ENCODE measurements around the gene RGS14. TPM values are rescaled to one million over a fixed set of nuclear protein-coding genes. Genes with fewer than 3 reads are reported as not detected.
"Not testable (repeated sequence)": the region's sequence is repeated elsewhere in the genome, so short reads cannot be mapped to it uniquely, and the experiment has no call there.

The RGS14 gene
- total RNA-seq, 2 experiments from 2014 or later, result 33.0 to 46.3 TPM

DNA sequence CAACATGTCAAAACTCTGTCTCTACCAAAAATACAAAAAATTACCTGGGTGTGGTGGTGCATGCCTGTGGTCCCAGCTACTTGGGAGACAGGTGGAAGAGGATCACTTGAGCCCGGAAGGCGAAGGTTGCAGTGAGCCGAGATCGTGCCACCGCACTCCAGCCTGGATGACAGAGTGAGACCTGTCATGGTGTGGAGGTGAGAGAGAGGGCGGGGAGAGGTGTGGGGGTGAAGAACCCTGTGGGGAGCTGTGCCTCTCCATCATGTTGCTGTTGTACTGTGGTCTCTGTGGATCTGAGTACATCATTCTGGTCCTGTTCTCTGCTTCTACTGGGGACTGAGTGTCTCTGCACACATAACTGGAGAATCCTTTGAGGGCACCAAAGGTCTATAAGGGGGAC is 15.2 kb downstream of the RGS14 start:
- BruUV-seq (replicated peaks), result no TSS peak
- Histone ChIP-seq H3K4me2 (ENCODE audit: low read length) (peak overlapping the region; percentile 59; the same call in 1 of the 2 replicates), H2AFZ (ENCODE audit: low read length) (no peak overlapping the region), H3K4me3 (ENCODE audit: low read depth, low read length, poor library complexity, severe bottlenecking) (no peak overlapping the region), H4K20me1 (ENCODE audit: insufficient read depth, low read length) (no peaks in the 10 kb centered on the region), H3K27ac (ENCODE audit: low read depth, low read length, poor library complexity, severe bottlenecking) (peak overlapping the region; percentile 32), H3K4me1 (ENCODE audit: insufficient read depth, low read length, poor library complexity, severe bottlenecking) (peaks cover 42% of the 10 kb centered on the region), H3K9me2 (ENCODE audit: insufficient read depth, low read length) (no peaks in the 10 kb centered on the region), H3K9me3 (ENCODE audit: low read length) (no peaks in the 10 kb centered on the region), H3K79me2 (ENCODE audit: insufficient read depth, low read depth, low read length) (no peaks in the 10 kb centered on the region), H3K36me3 (ENCODE audit: insufficient read depth, low read length) (peaks cover 27% of the 10 kb centered on the region)
- no peak for DNase-seq (ENCODE audit: low spot score)
- no peak for TF ChIP-seq EZH2phosphoT487 (IDR thresholded peaks at IDR 0.05; ENCODE audit: borderline replicate concordance, low read depth, low read length)
- TF ChIP-seq, protein P1, sequence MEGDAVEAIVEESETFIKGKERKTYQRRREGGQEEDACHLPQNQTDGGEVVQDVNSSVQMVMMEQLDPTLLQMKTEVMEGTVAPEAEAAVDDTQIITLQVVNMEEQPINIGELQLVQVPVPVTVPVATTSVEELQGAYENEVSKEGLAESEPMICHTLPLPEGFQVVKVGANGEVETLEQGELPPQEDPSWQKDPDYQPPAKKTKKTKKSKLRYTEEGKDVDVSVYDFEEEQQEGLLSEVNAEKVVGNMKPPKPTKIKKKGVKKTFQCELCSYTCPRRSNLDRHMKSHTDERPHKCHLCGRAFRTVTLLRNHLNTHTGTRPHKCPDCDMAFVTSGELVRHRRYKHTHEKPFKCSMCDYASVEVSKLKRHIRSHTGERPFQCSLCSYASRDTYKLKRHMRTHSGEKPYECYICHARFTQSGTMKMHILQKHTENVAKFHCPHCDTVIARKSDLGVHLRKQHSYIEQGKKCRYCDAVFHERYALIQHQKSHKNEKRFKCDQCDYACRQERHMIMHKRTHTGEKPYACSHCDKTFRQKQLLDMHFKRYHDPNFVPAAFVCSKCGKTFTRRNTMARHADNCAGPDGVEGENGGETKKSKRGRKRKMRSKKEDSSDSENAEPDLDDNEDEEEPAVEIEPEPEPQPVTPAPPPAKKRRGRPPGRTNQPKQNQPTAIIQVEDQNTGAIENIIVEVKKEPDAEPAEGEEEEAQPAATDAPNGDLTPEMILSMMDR (conservative IDR thresholded peaks at IDR 0.05; ENCODE audit: low read length), result no peak
- intact Hi-C loops (cut with micrococcal nuclease; ENCODE audit: unreplicated experiment), result no loop called here
- ChIA-PET POLR2A (interaction anchor here (0.5 to 2.3 kb wide), 4 partner anchors 17 to 570 kb away, joined by 3 to 7 read pairs (median 3); no protein-coding TSS in a partner anchor), CTCF (ENCODE audit: unreplicated experiment) (interaction anchor here (0.6 kb wide), 1 partner anchor 169 kb away, joined by 3 read pairs; no protein-coding TSS in a partner anchor)

- no peaks in the 10 kb centered on the region for H3K9me3 ChIP-seq (ENCODE audit: low read length)
- no peak overlapping the region for H3K4me2 ChIP-seq (ENCODE audit: low read length)
- H3K4me1 ChIP-seq (ENCODE audit: insufficient read depth, low read length, poor library complexity, severe bottlenecking), result peaks cover 38% of the 10 kb centered on the region
- ChIA-PET CTCF (ENCODE audit: unreplicated experiment) (no interaction called here), POLR2A (interaction anchor here (0.6 to 2.3 kb wide), 2 partner anchors 16 to 1740 kb away, joined by 3 to 7 read pairs; no protein-coding TSS in a partner anchor)
- peaks cover 18% of the 10 kb centered on the region; the same call in 1 of the 2 replicates for H3K36me3 ChIP-seq (ENCODE audit: insufficient read depth, low read length)
- no peak overlapping the region for H3K27ac ChIP-seq (ENCODE audit: low read depth, low read length, poor library complexity, severe bottlenecking)
- no peak overlapping the region for H3K4me3 ChIP-seq (ENCODE audit: low read depth, low read length, poor library complexity, severe bottlenecking)
- no peak for TF ChIP-seq EZH2phosphoT487 (IDR thresholded peaks at IDR 0.05; ENCODE audit: borderline replicate concordance, low read depth, low read length)
- TF ChIP-seq, protein P1 (conservative IDR thresholded peaks at IDR 0.05; ENCODE audit: low read length), result no peak
- no peaks in the 10 kb centered on the region for H3K9me2 ChIP-seq (ENCODE audit: insufficient read depth, low read length)
- no peaks in the 10 kb centered on the region for H4K20me1 ChIP-seq (ENCODE audit: insufficient read depth, low read length)
- DNase-seq (ENCODE audit: low spot score), result no peak
- BruUV-seq (replicated peaks), result no TSS peak
- intact Hi-C loops (cut with micrococcal nuclease; ENCODE audit: unreplicated experiment), result no loop called here
- no peaks in the 10 kb centered on the region for H3K79me2 ChIP-seq (ENCODE audit: insufficient read depth, low read depth, low read length)
- H2AFZ ChIP-seq (ENCODE audit: low read length), result no peak overlapping the region
Observed at GRCh38 chr5:177373806-177374205, 16.1 kb downstream of the RGS14 start.

DNA sequence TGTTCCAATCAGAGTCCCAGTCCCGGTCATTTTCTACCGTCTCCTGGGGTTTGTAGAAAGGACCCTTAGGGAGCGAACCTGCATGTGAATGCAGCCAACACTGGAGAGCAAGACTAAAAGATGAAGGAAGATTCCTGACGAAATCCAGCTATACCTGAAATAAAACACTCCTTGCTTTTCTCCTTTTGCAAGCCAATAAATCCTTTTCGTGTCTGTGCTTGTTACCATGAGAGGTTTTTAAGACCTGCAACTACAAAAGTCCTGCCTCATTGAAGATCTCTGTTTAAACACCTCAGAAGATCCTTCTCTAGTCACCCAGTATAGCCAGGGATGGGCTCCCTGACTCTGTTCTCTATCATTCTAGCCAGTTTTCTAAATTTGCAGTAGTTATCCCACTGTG is 16.5 kb downstream of the RGS14 start:
- no TSS peak for BruUV-seq (replicated peaks)
- CTCF ChIA-PET (ENCODE audit: unreplicated experiment), result no interaction called here

DNA sequence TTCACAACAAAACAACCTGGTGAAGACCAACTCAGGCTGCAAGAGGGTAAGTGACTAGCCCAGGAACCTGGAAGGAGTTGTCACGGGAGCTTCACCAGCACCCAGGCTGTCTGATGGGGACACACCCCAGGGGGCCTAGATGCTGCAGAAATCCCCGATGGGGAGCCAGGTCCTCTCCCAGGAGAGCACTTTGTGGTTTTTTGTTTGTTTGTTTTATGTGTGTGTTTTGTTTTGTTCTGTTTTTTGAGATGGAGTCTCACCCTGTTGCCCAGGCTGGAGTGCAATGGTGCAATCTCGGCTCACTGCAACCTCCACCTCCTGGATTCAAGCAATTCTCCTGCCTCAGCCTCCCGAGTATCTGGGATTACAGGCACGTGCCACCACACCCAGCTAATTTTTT is 17.8 kb downstream of the RGS14 start:
- peaks cover 21% of the 10 kb centered on the region for H3K4me1 ChIP-seq (ENCODE audit: insufficient read depth, low read length, poor library complexity, severe bottlenecking)
- BruUV-seq (replicated peaks); H3K4me2 ChIP-seq (ENCODE audit: low read length); intact Hi-C loops (cut with micrococcal nuclease; ENCODE audit: unreplicated experiment); DNase-seq (ENCODE audit: low spot score); H4K20me1 ChIP-seq (ENCODE audit: insufficient read depth, low read length); H3K9me3 ChIP-seq (ENCODE audit: low read length); H3K27ac ChIP-seq (ENCODE audit: low read depth, low read length, poor library complexity, severe bottlenecking); H3K36me3 ChIP-seq (ENCODE audit: insufficient read depth, low read length); H2AFZ ChIP-seq (ENCODE audit: low read length); H3K9me2 ChIP-seq (ENCODE audit: insufficient read depth, low read length); CTCF ChIA-PET (ENCODE audit: unreplicated experiment); H3K4me3 ChIP-seq (ENCODE audit: low read depth, low read length, poor library complexity, severe bottlenecking); H3K79me2 ChIP-seq (ENCODE audit: insufficient read depth, low read depth, low read length): not testable (repeated sequence)
- POLR2A ChIA-PET, result interaction anchor here (0.6 to 0.8 kb wide), 3 partner anchors 14 to 41 kb away, joined by 3 to 5 read pairs (median 4); no protein-coding TSS in a partner anchor

More for the DNA sequence above, 16.5 kb downstream of the RGS14 start:
- Histone ChIP-seq H3K36me3 (ENCODE audit: insufficient read depth, low read length) (peaks cover 14% of the 10 kb centered on the region; the same call in 1 of the 2 replicates), H3K9me3 (ENCODE audit: low read length) (no peaks in the 10 kb centered on the region), H3K4me2 (ENCODE audit: low read length) (no peak overlapping the region), H3K79me2 (ENCODE audit: insufficient read depth, low read depth, low read length) (no peaks in the 10 kb centered on the region), H3K4me3 (ENCODE audit: low read depth, low read length, poor library complexity, severe bottlenecking) (no peak overlapping the region), H3K9me2 (ENCODE audit: insufficient read depth, low read length) (no peaks in the 10 kb centered on the region), H4K20me1 (ENCODE audit: insufficient read depth, low read length) (no peaks in the 10 kb centered on the region), H2AFZ (ENCODE audit: low read length) (no peak overlapping the region), H3K4me1 (ENCODE audit: insufficient read depth, low read length, poor library complexity, severe bottlenecking) (peaks cover 34% of the 10 kb centered on the region), H3K27ac (ENCODE audit: low read depth, low read length, poor library complexity, severe bottlenecking) (no peak overlapping the region)
- intact Hi-C loops (cut with micrococcal nuclease; ENCODE audit: unreplicated experiment), result no loop called here
- POLR2A ChIA-PET, result interaction anchor here (0.6 kb wide), 1 partner anchor 1741 kb away, joined by 3 read pairs; no protein-coding TSS in a partner anchor
- no peak for TF ChIP-seq EZH2phosphoT487 (IDR thresholded peaks at IDR 0.05; ENCODE audit: borderline replicate concordance, low read depth, low read length)
- TF ChIP-seq, protein P1 (conservative IDR thresholded peaks at IDR 0.05; ENCODE audit: low read length), result no peak
- no peak for DNase-seq (ENCODE audit: low spot score)
